Stimulated activated effector memory CD8-positive, alpha-beta T cell treated with anti-CD3 and anti-CD28 coated beads, Interleukin-12 subunit alpha, Interleukin-12 subunit beta, amount 100 ng/mL, for 72 hours (primary cell): ENCODE results near the gene IMP3.
A peak's percentile ranks its signal among the peaks of the same experiment; 100 is the strongest.
"Not testable (repeated sequence)": the region's sequence is repeated elsewhere in the genome, so short reads cannot be mapped to it uniquely, and the experiment has no call there.

Experiments
- ATAC-seq: fragments of 150-1000 bp; cut with Tn5 transposase; 2 replicates; pipeline ENCODE4 v1.10.0; 2021
- DNase-seq, 2 donors: peaks; one replicate each; pipeline ENCODE4 v3.0.0; 2021 to 2022; ENCODE audit warnings: low spot score in 2 of 2
- H3K27ac Mint-ChIP-seq: one replicate; pipeline ENCODE4 v1.8.0; 2022; ENCODE audit warnings: mild to moderate bottlenecking, mixed read lengths
- H3K36me3 Mint-ChIP-seq: one replicate; pipeline ENCODE4 v1.8.0; 2022; ENCODE audit warnings: mild to moderate bottlenecking, mixed read lengths
- H3K4me1 Mint-ChIP-seq: one replicate; pipeline ENCODE4 v1.8.0; 2022; ENCODE audit warnings: mixed read lengths
- H3K4me3 Mint-ChIP-seq: one replicate; pipeline ENCODE4 v1.8.0; 2022; ENCODE audit warnings: mild to moderate bottlenecking, mixed read lengths
- H3K9me3 Mint-ChIP-seq: one replicate; pipeline ENCODE4 v1.8.0; 2022; ENCODE audit warnings: mixed read lengths

Gene IMP3

DNA sequence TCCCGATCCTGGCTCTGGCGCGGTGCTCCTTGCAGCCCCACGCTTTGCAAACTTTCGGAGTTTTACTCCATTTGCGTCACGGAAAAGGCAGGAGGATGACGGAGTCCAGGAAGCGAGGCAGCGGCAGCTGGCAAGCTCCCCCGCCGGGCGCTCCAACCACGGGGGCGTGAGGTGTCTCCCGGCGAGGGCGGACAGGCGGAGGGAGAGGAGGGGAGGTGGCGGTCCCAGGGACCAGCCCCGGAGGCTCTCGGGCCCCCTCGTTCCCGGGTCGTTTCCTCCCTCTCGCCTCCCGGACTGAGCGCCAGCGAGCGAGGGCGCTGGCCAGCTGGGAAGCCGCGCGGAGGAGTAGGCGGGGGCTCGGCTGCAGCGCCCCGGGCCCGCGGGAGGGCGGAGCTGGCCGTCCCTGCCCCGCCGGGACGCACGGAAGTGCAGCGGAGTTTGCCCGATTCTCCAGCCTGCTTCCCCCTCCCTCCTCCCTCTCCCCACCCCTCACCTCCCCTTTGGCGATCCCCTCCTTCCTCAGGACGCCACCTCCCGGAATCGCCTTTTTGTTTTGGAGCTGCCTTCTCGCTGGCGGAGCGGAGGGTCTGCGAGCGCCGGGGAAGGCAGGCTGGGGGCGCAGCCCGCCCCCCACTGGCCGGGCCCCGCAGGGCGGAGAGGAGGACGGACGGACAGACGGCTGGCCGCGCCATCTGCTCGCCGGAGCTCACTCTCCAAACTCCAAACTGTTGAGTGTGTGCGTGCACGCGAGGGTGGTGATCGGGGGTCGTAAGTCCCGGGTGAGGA is 7.5 kb upstream of the IMP3 start, which contains the start of gene SNX33:
Gene SNX33 (plus strand): TSS at position 543 of the 786 bp plus-strand sequence. CDS start 1,191 bp downstream, outside the sequence.
- Mint-ChIP-seq H3K27ac (peak within 1 kb of the TSS; percentile 60), H3K4me3 (peak within 1 kb of the TSS; percentile 78), H3K36me3 (no peaks in the 10 kb centered on the region), H3K9me3 (no peaks in the 10 kb centered on the region), H3K4me1 (peaks cover 40% of the 10 kb centered on the region)
- DNase-seq (peak; percentile 53 to 82), ATAC-seq (peak; percentile 68)

DNA sequence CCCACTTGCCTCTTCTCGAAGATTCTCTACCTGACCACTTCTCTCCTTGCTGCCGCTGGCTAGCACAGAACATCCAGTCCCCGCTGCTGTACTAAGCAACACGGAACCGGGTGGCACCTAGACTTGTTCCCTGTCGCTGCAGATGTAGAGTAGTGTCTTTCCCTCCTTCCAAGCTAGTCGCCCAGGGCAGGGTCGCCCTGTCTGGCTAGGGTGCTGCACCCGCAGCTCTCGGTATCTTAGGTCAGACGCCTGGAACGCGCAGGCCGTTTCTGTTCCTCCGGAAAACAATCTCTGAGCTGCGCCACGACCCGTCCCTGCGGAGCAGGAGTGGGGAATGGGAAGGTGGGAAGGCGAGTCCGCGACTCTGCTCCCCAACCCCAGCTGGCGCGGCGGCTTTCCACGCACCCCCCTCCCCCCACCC is 6.9 kb upstream of the IMP3 start:
- ATAC-seq (peak; percentile 9), DNase-seq (no peak)
- Mint-ChIP-seq H3K27ac (peak overlapping the region; percentile 60), H3K4me3 (peak overlapping the region; percentile 78), H3K36me3 (no peaks in the 10 kb centered on the region), H3K4me1 (peaks cover 34% of the 10 kb centered on the region), H3K9me3 (no peaks in the 10 kb centered on the region)

DNA sequence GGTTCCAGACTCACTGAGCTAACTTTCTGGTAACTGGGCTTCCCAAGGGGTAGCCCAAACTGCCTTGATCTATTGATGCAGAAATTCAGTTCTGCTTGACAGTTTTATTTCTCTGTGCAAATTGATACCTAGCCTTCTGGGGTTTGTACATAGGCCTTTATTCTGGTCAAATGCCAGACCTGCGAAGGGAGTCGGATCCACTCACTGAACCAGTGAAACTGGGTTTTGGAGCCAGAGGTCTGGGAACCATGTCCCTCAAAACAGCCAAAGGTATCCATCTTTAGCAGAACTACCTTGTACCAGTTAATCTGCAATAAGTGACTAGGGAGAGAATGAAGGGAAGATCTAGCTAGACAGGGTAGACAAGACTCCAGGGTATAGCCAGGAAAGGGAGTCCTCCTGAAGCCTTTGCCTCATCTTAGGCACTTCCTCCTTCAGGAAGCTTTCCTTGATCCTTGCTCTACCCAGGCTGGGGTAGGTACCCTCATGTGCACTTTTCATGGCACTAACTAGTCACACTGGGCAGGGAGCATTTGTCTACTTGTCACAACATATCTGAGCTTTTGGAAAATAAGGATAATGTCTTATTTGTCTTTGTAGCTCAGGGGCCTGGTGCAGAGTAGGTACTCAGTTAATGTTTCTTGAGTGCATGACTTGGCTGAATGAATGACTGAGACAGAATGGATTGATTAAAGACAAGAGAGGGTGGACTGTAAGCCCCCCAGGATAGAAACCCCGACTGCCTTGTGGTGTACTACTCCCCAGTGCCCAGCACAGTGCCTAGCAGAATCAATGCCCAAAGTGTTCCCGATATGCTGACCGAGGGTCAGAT is 6.3 kb upstream of the IMP3 start:
- ATAC-seq (no peak), DNase-seq (no peak)
- Mint-ChIP-seq H3K36me3 (no peaks in the 10 kb centered on the region), H3K9me3 (no peaks in the 10 kb centered on the region), H3K27ac (peak overlapping the region; percentile 60), H3K4me3 (peak overlapping the region; percentile 78), H3K4me1 (peaks cover 27% of the 10 kb centered on the region)

DNA sequence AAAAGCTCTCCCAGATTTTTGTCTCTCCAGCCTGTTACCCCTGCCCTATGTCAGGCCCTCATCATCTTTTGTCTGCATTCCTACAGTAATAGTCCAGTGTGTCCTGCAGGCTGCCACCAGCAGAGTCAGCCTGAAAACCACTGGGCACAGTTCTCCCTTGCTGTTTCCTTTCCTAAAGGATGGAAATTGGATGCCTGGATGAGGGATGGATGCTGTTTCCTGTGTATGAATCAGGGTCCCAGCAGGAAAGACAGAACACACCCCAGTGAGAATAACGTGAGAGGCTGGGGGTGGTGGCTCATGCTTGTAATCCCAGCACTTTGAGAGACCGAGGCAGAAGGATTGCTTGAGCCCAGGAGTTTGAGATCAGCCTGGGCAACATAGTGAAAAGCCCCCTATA is 4.4 kb upstream of the IMP3 start:
- Mint-ChIP-seq H3K4me1 (peaks cover 13% of the 10 kb centered on the region), H3K27ac (peak overlapping the region; percentile 45), H3K36me3 (peaks cover 6% of the 10 kb centered on the region), H3K4me3 (no peak overlapping the region), H3K9me3 (no peaks in the 10 kb centered on the region)
- no peak for ATAC-seq
- no peak for DNase-seq

DNA sequence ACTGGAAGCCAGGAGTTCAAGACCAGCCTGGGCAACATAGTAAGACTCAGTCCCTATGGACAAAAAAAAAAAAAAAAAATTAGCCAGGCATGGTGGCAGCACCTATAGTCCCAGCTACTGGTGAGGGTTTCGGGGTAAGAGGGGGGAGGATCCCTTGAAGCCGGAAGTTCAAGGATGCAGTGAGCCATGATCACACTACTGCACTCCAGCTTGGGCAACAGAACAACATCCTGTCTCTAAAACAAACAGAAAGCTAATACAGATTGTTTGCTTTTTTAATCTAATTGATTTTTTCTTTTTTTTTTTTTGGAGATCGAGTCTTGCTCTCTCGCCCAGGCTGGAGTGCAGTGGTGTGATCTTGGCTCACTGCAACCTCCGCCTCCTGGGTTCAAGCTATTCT is 1.6 kb upstream of the IMP3 start:
- H3K9me3 Mint-ChIP-seq = no peaks in the 10 kb centered on the region

DNA sequence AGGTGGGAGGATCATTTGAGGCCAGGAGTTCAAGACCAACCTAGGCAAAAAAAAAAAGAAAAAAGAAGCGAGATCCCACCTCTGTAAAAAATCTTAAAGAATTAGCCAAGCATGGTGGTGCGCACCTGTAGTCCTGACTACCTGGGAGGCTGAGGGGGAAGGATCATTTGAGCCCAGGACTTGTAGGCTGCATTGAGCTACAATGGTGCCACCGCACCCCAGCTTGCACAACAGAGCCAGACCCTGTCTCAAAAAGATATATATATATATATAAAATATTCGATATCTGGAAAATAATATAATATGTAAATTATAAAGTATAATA is 1.1 kb upstream of the IMP3 start:
- H3K27ac Mint-ChIP-seq = peak overlapping the region; percentile 92
- peaks cover 22% of the 10 kb centered on the region for H3K36me3 Mint-ChIP-seq
- H3K4me1 Mint-ChIP-seq = peaks cover 33% of the 10 kb centered on the region
- no peaks in the 10 kb centered on the region for H3K9me3 Mint-ChIP-seq
- ATAC-seq (no peak), DNase-seq (no peak)
- H3K4me3 Mint-ChIP-seq = peak overlapping the region; percentile 93

More for the DNA sequence above, 1.6 kb upstream of the IMP3 start:
- Mint-ChIP-seq H3K36me3 (peaks cover 19% of the 10 kb centered on the region), H3K27ac (peak overlapping the region; percentile 52), H3K4me1 (peaks cover 30% of the 10 kb centered on the region), H3K4me3 (no peak overlapping the region)
- ATAC-seq = no peak
- DNase-seq = no peak

DNA sequence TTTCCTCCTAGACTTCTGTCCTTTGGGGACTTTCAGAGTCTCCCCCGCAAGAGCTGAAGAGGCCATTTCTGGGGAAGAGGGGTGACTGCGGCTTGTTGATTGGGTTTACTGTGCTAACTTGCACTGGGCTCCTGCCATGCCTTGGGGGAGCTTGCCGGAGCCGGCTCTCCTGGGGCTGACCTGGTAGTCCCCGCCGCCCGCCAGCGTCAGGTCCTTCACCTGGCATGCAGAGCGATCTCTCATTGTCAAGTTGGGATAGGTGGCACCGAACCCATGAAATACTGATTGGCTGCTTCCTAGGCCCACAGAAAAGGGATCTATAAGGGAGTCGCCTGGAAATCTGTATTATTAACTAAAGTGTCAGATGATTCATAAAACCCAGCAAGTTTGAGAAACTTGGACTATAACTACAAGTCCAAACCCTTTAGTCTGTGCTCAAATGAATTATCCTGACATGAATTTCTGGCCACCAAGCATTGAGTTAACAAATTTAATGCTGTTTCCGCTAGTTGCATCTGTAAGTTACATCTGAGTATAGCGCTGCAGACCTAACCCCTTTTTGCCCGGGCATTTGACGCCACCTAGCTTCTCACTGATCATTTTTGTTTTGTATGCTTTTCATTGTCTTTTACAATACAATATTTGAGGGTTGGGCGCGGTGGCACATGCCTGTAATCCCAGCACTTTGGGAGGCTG is 607 bp upstream of the IMP3 start:
- peaks cover 36% of the 10 kb centered on the region for H3K4me1 Mint-ChIP-seq
- peaks cover 27% of the 10 kb centered on the region for H3K36me3 Mint-ChIP-seq
- H3K4me3 Mint-ChIP-seq = peak overlapping the region; percentile 93
- peak overlapping the region; percentile 92 for H3K27ac Mint-ChIP-seq
- DNase-seq (peak in 1 of 2 donors; percentile 72), ATAC-seq (peak; percentile 70)
- H3K9me3 Mint-ChIP-seq = no peaks in the 10 kb centered on the region

DNA sequence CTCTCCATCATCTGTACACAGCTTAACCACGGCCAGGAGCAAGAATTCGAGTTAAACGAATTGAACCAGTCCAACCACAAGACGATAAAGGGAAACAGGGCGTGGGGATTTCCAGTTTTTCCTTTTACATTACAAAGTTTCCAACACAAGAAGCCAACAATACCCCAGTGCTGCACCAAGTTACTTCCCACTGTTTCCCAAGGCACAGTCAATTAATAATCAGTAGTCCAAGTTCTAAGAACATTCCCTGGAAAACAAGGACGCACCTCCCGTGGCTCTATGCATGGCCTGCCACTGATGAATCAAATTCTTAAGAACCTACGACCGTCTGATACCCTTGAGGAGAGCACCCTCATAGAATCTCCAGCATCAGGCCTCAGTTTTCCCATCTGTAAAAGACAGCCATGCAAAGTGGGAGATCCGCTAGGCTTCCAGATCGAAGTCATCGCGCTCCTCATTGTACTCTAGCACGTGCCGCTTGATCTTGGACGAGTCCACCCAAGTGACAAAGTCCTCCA is 774 bp downstream of the IMP3 start:
- no peak for DNase-seq

DNA sequence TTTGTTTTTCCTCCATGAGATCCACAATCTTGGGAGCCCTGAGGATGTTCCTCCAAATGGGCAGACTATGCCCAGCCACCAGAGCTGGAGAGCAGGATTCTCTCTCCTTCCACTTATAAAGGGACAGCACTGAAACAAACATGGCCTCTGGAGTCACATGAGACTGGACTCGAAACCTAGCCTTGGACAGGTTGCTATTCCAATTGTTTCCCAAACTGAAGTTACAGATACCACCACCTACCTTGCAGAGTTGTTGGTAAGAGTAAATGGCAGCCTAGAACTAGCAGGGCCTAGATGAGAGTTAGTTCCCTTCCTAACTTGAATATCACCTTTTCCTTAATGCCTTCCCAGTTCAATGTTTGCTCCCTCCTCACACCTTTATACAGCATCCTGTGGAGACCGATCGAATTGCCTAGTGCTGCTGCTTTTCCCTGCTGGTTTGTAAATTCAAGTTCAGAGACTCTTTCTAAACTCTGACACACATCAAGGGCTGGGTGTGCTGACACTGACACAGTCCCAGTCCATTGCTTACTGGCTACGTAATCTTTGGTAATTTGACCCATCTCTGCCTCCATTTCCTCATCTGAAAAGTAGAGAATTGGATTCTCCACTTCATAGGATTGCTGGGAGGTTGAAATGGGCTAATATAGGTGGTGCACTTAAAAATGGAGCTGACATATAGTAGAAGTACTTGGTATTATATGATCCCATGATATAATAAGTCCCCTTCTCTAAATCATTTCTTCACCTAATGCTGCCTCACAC is 2.6 kb downstream of the IMP3 start:
- peaks cover 27% of the 10 kb centered on the region for H3K36me3 Mint-ChIP-seq
- H3K4me1 Mint-ChIP-seq = peaks cover 36% of the 10 kb centered on the region
- DNase-seq = no peak
- no peaks in the 10 kb centered on the region for H3K9me3 Mint-ChIP-seq
- ATAC-seq = no peak
- H3K27ac Mint-ChIP-seq = peak overlapping the region; percentile 51
- H3K4me3 Mint-ChIP-seq = peak overlapping the region; percentile 93

More for the DNA sequence above, 774 bp downstream of the IMP3 start:
- H3K27ac Mint-ChIP-seq = peak overlapping the region; percentile 92
- H3K36me3 Mint-ChIP-seq = peaks cover 27% of the 10 kb centered on the region
- H3K4me3 Mint-ChIP-seq = peak overlapping the region; percentile 93
- H3K4me1 Mint-ChIP-seq = peaks cover 36% of the 10 kb centered on the region
- H3K9me3 Mint-ChIP-seq = no peaks in the 10 kb centered on the region
- peak; percentile 0 for ATAC-seq

DNA sequence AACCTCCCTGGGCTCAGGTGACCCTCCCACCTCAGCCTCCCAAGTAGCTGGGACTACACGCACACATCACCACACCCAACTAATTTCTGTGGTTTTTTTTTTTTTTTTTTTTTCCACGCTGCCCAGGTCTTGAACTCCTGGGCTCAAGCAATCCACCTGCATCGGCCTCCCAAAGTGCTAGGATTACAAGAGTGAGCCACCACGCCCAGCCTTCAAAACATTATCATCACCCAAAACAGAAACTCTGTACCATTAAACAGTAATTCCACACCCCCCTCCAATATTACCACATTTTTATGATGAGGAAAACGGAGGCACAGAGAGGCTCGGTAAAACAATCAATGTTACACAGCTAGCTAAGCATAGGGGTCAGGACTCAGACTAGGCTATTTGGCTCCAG is 4.0 kb downstream of the IMP3 start:
- DNase-seq (no peak), ATAC-seq (no peak)
- Mint-ChIP-seq H3K9me3 (no peaks in the 10 kb centered on the region), H3K4me3 (no peak overlapping the region), H3K4me1 (peaks cover 34% of the 10 kb centered on the region), H3K36me3 (peaks cover 27% of the 10 kb centered on the region), H3K27ac (peak overlapping the region; percentile 74)

DNA sequence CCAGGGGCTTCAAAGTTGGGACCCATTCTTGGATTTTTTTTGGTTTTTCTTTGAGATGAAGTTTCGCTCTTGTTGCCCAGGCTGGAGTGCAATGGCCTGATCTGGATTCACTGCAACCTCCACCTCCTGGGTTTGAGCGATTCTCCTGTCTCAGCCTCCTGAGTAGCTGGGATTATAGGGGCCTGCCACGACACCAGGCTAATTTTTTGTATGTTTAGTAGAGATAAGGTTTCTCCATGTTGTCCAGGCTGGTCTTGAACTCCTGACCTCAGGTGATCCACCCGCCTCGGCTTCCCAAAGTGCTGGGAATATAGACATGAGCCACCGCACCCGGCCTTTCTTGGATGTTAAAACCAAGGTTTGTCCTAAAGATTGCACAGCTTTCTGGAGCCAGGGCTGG is 6.1 kb downstream of the IMP3 start:
- peaks cover 29% of the 10 kb centered on the region for H3K4me1 Mint-ChIP-seq
- H3K36me3 Mint-ChIP-seq = peaks cover 17% of the 10 kb centered on the region
- H3K27ac Mint-ChIP-seq, DNase-seq, H3K9me3 Mint-ChIP-seq, ATAC-seq, H3K4me3 Mint-ChIP-seq: not testable (repeated sequence)

DNA sequence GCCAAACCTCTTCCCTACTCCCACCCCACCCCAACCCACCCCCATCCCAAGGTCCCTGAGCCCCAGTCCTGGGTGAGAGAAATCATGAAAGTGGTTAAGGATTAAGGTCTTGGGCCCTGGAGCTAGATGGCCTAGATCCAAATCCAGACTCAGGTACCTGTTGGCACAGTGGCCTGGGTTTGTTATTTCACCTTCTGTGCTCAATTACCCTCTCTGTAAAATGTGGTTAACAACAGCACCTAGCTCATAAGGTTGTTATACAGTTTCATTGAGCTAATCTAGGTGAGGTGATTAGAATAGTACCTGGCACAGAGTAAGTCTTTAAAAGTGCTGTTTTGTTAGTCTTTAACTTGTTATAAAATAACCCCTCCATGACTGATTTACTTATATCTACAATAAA is 8.1 kb downstream of the IMP3 start:
- H3K27ac Mint-ChIP-seq = no peak overlapping the region
- peaks cover 9% of the 10 kb centered on the region for H3K4me1 Mint-ChIP-seq
- H3K4me3 Mint-ChIP-seq = no peak overlapping the region
- H3K9me3 Mint-ChIP-seq = no peaks in the 10 kb centered on the region
- no peak for DNase-seq
- H3K36me3 Mint-ChIP-seq = peaks cover 8% of the 10 kb centered on the region
- ATAC-seq = no peak

DNA sequence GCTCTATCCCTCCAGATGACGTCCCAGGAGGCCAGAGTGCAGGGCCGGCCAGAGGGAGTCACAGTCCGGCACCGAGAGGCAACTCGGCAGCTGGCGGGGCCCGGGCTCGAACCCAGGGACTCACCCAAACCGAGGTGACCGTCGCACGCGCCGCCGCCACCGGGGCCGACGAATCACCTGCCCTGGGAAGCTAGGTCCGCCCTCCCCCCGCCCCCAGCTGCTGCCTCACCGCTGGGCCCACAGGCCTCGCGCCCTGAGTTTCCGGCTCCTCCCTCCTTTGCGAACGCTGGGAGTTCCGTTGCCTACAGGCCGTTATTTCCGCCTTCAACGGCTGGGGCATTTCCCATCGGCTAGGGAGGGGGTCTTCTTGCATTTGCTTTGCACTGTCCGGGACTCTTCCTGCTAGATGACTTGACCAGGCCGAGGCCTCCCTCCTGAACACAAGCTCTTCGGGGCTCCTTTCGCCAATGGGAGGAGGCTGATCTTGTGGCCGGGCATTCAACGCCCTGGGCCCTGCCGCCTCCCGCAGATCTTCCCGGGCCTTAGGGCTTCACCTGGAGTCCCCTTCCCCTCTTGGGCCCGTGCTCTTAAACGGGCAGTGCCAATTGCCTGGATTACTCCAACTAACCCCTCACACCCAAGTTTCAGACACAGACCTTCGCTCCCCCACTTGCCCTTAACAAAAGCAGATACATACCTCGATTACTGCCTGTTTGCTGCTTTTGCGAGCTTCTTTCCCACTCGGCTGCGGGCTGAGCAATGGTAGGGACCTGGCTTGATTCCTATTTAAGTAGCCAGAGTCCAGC is 14.3 kb downstream of the IMP3 start, which contains the start of gene SNUPN:
Gene SNUPN (minus strand): TSS at position 184 of the 806 bp plus-strand sequence. CDS start 4,674 bp downstream, outside the sequence.
- H3K4me3 Mint-ChIP-seq = peak within 1 kb of the TSS; percentile 82

DNA sequence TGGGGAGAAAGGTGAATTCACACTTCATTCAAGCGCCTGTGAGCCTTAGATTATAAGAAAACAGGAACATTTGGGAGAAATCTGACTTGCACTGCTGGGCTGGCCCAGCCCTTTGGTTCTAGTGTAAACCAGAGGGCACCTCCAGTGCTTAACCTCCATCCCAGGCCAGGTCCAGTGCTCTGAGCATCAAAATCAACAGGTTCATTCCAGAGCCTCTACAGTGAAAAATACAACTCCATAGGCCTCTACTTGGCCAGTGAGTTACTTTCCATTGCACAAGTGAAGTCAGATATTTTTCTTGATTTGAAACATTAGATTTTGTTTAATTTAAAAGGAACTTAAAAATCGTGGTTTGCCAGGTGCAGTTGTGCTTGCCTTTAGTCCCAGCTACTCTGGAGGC is 17.5 kb downstream of the IMP3 start:
- peaks cover 59% of the 10 kb centered on the region for H3K36me3 Mint-ChIP-seq
- no peak overlapping the region for H3K4me3 Mint-ChIP-seq
- H3K27ac Mint-ChIP-seq = no peak overlapping the region
- H3K9me3 Mint-ChIP-seq = no peaks in the 10 kb centered on the region
- DNase-seq = no peak
- no peak for ATAC-seq
- H3K4me1 Mint-ChIP-seq = peaks cover 29% of the 10 kb centered on the region

More for the DNA sequence above, 14.3 kb downstream of the IMP3 start, which contains the start of gene SNUPN:
- Mint-ChIP-seq H3K36me3 (peaks cover 26% of the 10 kb centered on the region), H3K4me1 (peaks cover 23% of the 10 kb centered on the region), H3K9me3 (no peaks in the 10 kb centered on the region), H3K27ac (peak within 1 kb of the TSS; percentile 95)
- ATAC-seq (peak; percentile 95), DNase-seq (peak; percentile 73 to 92)
